Measurements from ENCODE around the gene API5.
A peak's percentile ranks its signal among the peaks of the same experiment; 100 is the strongest.
"Not testable (repeated sequence)": the region's sequence is repeated elsewhere in the genome, so short reads cannot be mapped to it uniquely, and the experiment has no call there.

The API5 gene

DNA sequence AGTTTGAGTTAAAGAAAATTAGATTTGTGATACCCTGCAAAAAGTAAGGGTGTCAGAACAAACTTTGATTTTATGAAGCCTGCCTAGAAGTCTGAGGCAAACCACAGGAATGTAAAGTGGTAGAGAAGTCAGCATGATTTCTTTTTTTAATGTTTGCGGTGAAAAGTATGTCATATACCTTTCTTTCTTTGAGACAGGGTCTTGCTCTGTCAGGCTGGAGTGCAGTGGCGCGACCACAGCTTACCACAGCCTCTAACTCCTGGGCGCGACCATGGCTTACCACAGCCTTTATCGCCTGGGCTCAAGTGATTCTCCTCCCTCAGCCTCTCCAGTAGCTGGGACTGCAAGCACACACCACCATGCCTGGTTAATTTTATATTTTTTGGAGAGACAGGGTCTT, 4.7 kb downstream of the API5 start:
- no peak for DNase-seq (ENCODE audit: low spot score)
- ChIA-PET POLR2A (ENCODE audit: low non-redundant PET) (no interaction called here), CTCF (interaction anchor here (0.8 kb wide), 1 partner anchor 197 kb away, joined by 8 read pairs; no protein-coding TSS in a partner anchor)
- H3K27ac ChIP-seq, result no peak overlapping the region
- no peak for TF ChIP-seq CTCF (conservative IDR thresholded peaks at IDR 0.05; ENCODE audit: low read depth)

- DNase-seq (ENCODE audit: low spot score), result peak; percentile 71
- TF ChIP-seq CTCF (conservative IDR thresholded peaks at IDR 0.05; ENCODE audit: low read depth), result no peak
- H3K27ac ChIP-seq, result no peak overlapping the region
- POLR2A ChIA-PET (ENCODE audit: low non-redundant PET), result no interaction called here
- CTCF ChIA-PET, result no interaction called here
Measured at GRCh38 chr11:43327987-43328386, 16.2 kb downstream of the API5 start.

DNA sequence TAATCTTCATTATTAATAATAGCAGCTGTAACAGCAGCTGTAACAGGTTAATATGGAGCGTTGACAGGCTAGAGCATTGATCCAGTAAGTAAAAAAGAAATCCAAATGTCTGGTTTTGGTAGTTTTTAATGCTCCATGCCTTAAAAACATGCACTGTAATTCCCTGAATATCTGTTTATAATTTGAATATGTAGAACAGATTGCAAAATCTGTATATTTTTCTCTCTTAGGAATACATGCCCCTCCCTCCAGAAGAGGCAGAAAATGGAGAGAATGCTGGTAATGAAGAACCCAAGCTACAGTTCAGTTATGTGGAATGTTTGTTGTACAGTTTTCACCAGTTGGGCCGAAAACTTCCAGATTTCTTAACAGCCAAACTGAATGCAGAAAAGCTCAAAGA, 16.7 kb downstream of the API5 start:
- POLR2A ChIA-PET (ENCODE audit: low non-redundant PET), result no interaction called here
- no peak for DNase-seq (ENCODE audit: low spot score)
- no peak for TF ChIP-seq CTCF (conservative IDR thresholded peaks at IDR 0.05; ENCODE audit: low read depth)
- CTCF ChIA-PET, result no interaction called here
- no peak overlapping the region for H3K27ac ChIP-seq

- TF ChIP-seq CTCF (conservative IDR thresholded peaks at IDR 0.05; ENCODE audit: low read depth), result no peak
- no peak overlapping the region for H3K27ac ChIP-seq
- CTCF ChIA-PET, result interaction anchor here (0.7 kb wide), 1 partner anchor 10 kb away, joined by 4 read pairs; no protein-coding TSS in a partner anchor
- POLR2A ChIA-PET (ENCODE audit: low non-redundant PET), result no interaction called here
- no peak for DNase-seq (ENCODE audit: low spot score)
Measured at GRCh38 chr11:43341159-43341558, 29.4 kb downstream of the API5 start.

DNA sequence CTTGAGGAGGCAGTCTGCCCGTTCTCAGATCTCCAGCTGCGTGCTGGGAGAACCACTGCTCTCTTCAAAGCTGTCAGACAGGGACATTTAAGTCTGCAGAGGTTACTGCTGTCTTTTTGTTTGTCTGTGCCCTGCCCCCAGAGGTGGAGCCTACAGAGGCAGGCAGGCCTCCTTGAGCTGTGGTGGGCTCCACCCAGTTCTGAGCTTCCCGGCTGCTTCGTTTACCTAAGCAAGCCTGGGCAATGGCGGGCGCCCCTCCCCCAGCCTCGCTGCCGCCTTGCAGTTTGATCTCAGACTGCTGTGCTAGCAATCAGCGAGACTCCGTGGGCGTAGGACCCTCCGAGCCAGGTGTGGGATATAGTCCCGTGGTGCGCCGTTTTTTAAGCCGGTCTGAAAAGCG, 39.6 kb downstream of the API5 start:
- CTCF ChIA-PET; DNase-seq (ENCODE audit: low spot score); POLR2A ChIA-PET (ENCODE audit: low non-redundant PET): not testable (repeated sequence)
- H3K27ac ChIP-seq, result peak overlapping the region; percentile 91

GRCh38 chr11:43354311-43354710, 42.5 kb downstream of the API5 start:
- CTCF ChIA-PET, result no interaction called here

DNA sequence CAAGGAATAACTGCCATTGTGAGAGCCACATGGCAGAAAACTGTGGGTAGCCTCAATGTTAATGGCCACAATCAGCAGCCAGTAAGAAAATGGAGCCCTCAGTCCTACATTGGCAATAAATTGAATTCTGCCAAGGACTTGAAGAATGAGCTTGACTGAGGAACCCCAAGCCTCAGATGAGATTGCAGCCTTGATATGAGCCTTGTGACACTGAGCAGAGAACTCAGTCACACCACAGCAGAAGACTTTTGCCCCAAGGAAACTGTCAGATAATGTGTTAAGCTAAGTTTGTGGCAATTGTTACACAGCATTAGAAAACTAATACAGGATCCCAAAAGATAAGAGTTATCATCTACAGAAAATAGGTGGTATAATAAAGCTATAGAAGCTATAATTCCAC, 44.5 kb downstream of the API5 start:
- TF ChIP-seq CTCF (conservative IDR thresholded peaks at IDR 0.05; ENCODE audit: low read depth), result no peak
- POLR2A ChIA-PET (ENCODE audit: low non-redundant PET), result no interaction called here
- CTCF ChIA-PET, result no interaction called here
- DNase-seq (ENCODE audit: low spot score), result no peak
- H3K27ac ChIP-seq, result no peak overlapping the region

More at GRCh38 chr11:43354311-43354710, 42.5 kb downstream of the API5 start:
- DNase-seq (ENCODE audit: low spot score), result no peak
- no peak overlapping the region for H3K27ac ChIP-seq
- POLR2A ChIA-PET (ENCODE audit: low non-redundant PET), result no interaction called here
- TF ChIP-seq CTCF (conservative IDR thresholded peaks at IDR 0.05; ENCODE audit: low read depth), result no peak

All from RWPE1 (cell line).